Skeletal muscle satellite cell (primary cell): Measurements from ENCODE around the gene MRPL55. TPM values are rescaled to one million over a fixed set of nuclear protein-coding genes. Genes with fewer than 3 reads are reported as not detected.

Experiments used
- H3K27me3 ChIP-seq: 2 replicates; pipeline ENCODE4 v1.7.0; 2013; ENCODE audit warnings: low read length; ENCODE audit not compliant: control insufficient read depth, insufficient read depth
- H3K36me3 ChIP-seq: 2 replicates; pipeline ENCODE4 v1.7.0; 2013; ENCODE audit warnings: mild to moderate bottlenecking, control low read depth, low read length; ENCODE audit not compliant: insufficient read depth
- H3K4me1 ChIP-seq: 2 replicates; pipeline ENCODE4 v1.7.0; 2013; ENCODE audit warnings: low read length; ENCODE audit not compliant: control insufficient read depth, insufficient read depth
- H3K4me2 ChIP-seq: 2 replicates; pipeline ENCODE4 v1.7.0; 2013; ENCODE audit warnings: mild to moderate bottlenecking, low read length
- H3K4me3 ChIP-seq: 2 replicates; pipeline ENCODE4 v1.7.0; 2013; ENCODE audit warnings: low read length
- H3K9ac ChIP-seq: 2 replicates; pipeline ENCODE4 v1.7.0; 2013; ENCODE audit warnings: mild to moderate bottlenecking, low read depth, low read length, moderate library complexity
- H3K9me3 ChIP-seq: replicated peaks from 2 replicates; pipeline ENCODE4 v1.7.0; 2013; ENCODE audit warnings: mild to moderate bottlenecking, control low read depth, low read length
- total RNA-seq: library from RNA; depleted of rRNA; stranded (reverse); fragments of >200 nt; gene quantifications from 2 replicates; pipeline ENCODE4 v1.2.3, GENCODE V29; 2012; rRNA removed

MRPL55 gene
- total RNA-seq: 79.1 and 85.8 TPM in 2 replicates

DNA sequence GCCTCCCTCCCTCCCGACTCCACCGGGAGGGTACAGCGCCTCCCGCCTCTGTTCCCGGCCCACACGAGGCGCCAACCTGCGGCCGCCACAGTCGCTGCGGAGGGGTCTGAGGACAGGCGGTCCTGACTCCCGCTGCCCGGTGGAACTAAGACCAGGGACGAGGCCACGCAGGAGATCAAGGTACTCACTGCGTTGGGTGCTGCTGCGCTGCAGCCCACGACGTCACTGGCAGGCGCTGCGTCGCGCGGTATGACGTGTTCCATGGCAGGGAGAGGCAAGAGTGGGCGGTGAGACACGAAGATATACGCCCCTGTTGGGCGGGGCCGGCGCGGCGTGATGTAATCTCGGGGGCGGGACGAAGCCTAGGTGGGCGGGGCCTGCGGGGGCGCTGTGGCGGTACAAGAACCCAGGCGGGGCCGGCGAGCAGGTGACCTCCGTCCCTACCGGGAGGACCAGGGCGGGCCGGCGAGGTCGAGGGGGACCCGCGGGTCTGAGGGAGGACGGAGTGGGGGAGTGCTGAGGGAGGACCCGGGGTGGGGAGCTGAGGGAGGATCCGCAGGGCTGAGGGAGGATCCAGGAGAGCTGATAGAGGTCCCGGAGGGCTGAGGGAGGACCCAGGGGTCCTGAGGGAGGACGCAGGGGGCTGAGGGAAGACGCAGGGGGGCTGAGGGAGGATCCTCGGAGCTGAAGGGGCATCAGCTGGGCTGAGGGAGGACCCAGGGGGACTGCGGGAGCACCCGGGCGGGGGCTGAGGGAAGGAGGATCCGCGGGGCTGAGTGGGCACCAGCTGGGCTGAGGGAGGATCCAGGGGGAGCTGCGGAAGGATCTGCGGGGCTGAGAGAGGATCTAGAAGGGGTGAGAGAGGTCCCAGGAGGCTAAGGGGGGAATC is at the start of gene MRPL55:
Gene MRPL55 (minus strand): TSS at position 227 of the 889 bp plus-strand sequence. CDS start 1,039 bp downstream, outside the sequence.
- Histone ChIP-seq H3K27me3 (no peaks in the 10 kb centered on the region), H3K4me1 (peaks cover 10% of the 10 kb centered on the region), H3K9me3 (no peaks in the 10 kb centered on the region), H3K4me3 (peak within 1 kb of the TSS; percentile 99), H3K4me2 (peak within 1 kb of the TSS; percentile 97), H3K9ac (peak within 1 kb of the TSS; percentile 96), H3K36me3 (peaks cover 7% of the 10 kb centered on the region)

DNA sequence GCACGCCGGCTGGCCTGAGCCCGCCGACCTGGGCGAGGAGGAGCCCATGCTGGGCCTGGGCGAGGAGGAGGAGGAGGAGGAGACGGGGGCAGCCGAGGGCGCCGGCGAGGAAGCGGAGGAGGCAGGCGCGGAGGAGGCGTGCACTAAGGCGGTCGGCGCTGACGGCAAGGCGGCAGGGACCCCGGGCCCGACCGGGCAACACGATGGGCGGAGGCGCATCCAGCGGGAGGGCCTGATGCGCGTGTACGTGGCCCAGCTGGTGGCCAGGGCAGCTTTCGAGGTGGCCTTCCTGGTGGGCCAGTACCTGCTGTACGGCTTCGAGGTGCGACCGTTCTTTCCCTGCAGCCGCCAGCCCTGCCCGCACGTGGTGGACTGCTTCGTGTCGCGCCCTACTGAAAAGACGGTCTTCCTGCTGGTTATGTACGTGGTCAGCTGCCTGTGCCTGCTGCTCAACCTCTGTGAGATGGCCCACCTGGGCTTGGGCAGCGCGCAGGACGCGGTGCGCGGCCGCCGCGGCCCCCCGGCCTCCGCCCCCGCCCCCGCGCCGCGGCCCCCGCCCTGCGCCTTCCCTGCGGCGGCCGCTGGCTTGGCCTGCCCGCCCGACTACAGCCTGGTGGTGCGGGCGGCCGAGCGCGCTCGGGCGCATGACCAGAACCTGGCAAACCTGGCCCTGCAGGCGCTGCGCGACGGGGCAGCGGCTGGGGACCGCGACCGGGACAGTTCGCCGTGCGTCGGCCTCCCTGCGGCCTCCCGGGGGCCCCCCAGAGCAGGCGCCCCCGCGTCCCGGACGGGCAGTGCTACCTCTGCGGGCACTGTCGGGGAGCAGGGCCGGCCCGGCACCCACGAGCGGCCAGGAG is 49.3 kb upstream of the MRPL55 start:
- Histone ChIP-seq H3K4me2 (no peak overlapping the region), H3K9me3 (no peaks in the 10 kb centered on the region), H3K4me3 (no peak overlapping the region)

DNA sequence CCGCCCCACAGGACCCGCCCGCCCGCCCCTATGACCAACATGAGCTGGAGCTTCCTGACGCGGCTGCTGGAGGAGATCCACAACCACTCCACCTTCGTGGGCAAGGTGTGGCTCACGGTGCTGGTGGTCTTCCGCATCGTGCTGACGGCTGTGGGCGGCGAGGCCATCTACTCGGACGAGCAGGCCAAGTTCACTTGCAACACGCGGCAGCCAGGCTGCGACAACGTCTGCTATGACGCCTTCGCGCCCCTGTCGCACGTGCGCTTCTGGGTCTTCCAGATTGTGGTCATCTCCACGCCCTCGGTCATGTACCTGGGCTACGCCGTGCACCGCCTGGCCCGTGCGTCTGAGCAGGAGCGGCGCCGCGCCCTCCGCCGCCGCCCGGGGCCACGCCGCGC is 48.6 kb upstream of the MRPL55 start:
- H3K9me3 ChIP-seq: no peaks in the 10 kb centered on the region
- H3K27me3 ChIP-seq: peaks cover 11% of the 10 kb centered on the region
- no peak overlapping the region for H3K9ac ChIP-seq
- H3K36me3 ChIP-seq: no peaks in the 10 kb centered on the region
- H3K4me1 ChIP-seq: peaks cover 15% of the 10 kb centered on the region
- H3K4me3 ChIP-seq: no peak overlapping the region
- H3K4me2 ChIP-seq: no peak overlapping the region

More for the DNA sequence above, 49.3 kb upstream of the MRPL55 start:
- Histone ChIP-seq H3K36me3 (no peaks in the 10 kb centered on the region), H3K9ac (no peak overlapping the region), H3K4me1 (peaks cover 21% of the 10 kb centered on the region), H3K27me3 (peaks cover 11% of the 10 kb centered on the region)

DNA sequence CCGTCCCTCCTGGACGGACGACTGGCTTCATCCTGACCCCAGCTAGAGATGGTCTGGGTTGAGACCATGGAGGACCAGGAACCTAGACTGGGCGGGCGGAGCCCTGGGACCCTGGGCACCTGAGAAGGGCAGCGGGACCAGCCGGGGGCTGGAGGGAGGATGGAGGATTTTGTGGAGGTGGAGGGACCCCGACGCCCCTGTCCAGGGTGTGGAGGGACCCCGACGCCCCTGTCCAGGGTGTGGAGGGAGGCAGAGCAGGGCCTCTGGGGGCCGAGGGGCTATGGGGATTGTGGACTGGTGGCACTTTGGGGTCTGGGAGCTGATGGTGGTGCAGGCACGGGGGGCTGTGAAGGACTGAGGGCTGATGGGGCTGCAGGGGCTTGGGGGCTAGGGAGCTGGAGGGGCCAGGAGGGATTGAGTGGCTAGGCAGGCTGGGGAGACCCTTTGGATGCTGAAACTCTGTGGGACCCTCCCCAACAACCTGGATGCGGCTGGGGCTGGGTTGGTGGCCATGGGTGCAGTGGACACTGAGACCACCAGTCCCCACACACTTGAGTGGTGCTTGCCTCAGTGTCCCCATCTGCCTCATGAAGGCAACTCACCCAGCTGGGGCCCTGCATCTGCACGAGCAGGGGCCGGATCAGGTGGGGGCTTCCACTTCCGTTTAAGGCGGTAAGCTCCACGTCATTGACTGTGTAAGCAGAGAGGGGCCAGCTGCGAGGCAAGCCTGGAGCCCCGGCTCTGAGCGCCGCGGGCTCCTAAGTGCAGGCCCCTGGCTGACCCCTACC is 48.0 kb upstream of the MRPL55 start:
- Histone ChIP-seq H3K9ac (no peak overlapping the region), H3K4me1 (peaks cover 9% of the 10 kb centered on the region), H3K9me3 (no peaks in the 10 kb centered on the region), H3K4me3 (no peak overlapping the region), H3K4me2 (no peak overlapping the region), H3K27me3 (peaks cover 11% of the 10 kb centered on the region), H3K36me3 (no peaks in the 10 kb centered on the region)

DNA sequence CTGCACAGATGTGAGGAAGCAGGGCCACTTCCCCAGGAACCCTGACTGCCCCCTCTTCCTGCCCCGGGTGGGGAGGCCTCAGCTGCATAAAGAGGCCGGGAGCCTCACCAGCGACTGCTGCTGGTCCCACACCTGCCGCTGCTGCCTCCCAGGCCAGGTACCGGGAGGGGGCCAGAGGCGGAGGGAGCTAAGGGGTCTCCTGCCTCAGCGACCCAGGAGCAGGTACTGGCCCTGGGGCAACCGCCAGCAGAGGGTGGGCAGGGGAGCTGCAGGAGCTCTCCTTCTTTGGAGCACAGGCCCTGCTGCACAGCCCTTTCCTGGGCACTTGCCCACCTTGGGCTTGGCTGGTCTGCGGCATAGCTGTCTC is 47.4 kb upstream of the MRPL55 start:
- H3K36me3 ChIP-seq: no peaks in the 10 kb centered on the region
- no peak overlapping the region for H3K4me3 ChIP-seq

DNA sequence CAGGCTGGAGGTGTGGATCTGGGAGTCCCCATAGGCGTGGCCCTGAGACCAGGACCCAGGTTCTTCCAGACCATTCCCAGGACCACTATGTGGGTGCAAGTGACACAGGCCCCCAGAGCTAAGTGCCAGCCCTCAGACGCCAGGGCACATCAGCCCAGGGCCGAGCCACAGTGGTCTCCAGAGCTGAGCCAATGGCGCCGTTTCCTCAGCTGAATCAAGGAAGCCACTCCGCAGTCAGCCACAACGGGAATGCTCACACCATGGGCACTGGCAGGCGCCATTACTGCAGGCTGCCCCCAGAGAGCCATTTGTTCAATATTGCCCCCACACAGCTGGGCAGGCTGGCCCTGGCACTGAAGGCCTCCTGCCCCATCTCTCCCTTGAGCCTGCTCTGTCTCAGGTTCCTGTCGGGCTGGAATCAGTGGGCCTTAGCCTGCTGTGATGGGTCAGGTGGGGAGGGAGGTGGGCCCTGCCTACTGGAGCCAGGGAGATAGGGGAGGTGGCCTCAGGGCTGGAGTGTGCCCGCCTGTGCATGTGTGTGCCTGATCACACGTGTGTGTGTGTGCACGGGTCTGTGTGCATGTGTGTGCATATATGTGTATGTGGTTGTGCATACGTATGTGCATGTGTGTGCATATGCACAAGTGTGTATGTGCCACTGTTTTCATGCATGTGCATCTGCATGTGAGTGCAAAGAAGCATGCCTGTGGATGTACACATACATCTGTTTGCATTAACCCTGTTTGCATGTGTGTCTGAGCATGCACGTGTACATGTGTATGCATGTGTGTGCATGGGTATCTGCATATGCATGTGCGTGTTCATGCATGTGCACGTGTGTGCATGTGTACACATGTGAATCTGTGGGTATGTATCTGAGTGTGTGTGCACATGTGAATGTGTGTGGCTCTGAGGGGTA is 46.8 kb upstream of the MRPL55 start:
- peaks cover 5% of the 10 kb centered on the region for H3K4me1 ChIP-seq
- H3K9me3 ChIP-seq: no peaks in the 10 kb centered on the region
- peaks cover 11% of the 10 kb centered on the region for H3K27me3 ChIP-seq
- no peak overlapping the region for H3K9ac ChIP-seq
- no peak overlapping the region for H3K4me3 ChIP-seq
- H3K36me3 ChIP-seq: no peaks in the 10 kb centered on the region
- H3K4me2 ChIP-seq: no peak overlapping the region

More for the DNA sequence above, 47.4 kb upstream of the MRPL55 start:
- H3K4me2 ChIP-seq: no peak overlapping the region
- H3K9ac ChIP-seq: no peak overlapping the region
- H3K9me3 ChIP-seq: no peaks in the 10 kb centered on the region
- peaks cover 11% of the 10 kb centered on the region for H3K27me3 ChIP-seq
- peaks cover 3% of the 10 kb centered on the region for H3K4me1 ChIP-seq

DNA sequence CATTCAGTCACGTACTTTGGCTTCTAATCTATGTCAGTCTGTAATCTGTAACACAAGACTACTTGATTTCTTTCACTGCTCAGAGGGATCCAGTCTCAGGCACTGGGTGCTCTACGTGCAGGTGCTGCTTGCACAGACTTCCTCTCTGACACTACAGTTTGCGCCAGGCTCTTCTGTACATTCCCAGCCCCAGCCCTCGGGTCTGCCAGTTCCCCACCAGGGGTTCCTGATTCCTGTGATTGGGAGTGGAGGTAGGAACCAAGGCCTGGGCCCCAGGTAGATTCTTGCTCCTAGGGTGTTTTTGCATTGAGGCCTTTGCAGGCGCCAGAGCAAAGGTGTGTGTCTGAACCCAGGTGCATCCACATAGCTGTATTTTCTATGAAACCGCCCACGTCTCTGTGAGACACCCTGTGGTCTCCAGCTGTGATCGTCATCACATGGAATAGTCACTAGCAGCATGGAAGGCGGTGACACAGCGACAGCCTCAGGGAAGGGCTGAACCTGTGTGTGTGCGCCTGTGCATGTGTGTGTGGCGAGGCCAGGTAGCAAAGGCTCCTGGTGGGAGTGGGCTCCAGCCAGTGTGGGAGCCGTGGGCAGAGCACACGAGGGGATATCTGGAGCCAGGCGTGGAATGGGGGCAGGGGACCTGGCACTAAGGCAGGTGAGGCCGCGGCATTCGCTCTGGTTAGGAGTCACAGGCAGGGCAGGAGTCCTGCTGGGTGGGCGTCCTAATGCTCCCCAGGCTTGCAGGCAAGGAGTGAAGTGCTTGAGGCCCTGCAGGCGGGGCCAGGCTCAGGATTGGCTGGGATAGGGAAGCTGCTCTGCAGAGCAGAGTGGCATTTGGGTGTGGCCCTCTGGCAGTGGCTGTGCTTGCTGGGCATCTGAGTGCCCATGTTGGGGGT is 45.8 kb upstream of the MRPL55 start:
- Histone ChIP-seq H3K4me2 (no peak overlapping the region), H3K4me3 (no peak overlapping the region), H3K9me3 (no peaks in the 10 kb centered on the region), H3K9ac (no peak overlapping the region), H3K4me1 (peaks cover 14% of the 10 kb centered on the region), H3K36me3 (peaks cover 3% of the 10 kb centered on the region), H3K27me3 (peaks cover 11% of the 10 kb centered on the region)

DNA sequence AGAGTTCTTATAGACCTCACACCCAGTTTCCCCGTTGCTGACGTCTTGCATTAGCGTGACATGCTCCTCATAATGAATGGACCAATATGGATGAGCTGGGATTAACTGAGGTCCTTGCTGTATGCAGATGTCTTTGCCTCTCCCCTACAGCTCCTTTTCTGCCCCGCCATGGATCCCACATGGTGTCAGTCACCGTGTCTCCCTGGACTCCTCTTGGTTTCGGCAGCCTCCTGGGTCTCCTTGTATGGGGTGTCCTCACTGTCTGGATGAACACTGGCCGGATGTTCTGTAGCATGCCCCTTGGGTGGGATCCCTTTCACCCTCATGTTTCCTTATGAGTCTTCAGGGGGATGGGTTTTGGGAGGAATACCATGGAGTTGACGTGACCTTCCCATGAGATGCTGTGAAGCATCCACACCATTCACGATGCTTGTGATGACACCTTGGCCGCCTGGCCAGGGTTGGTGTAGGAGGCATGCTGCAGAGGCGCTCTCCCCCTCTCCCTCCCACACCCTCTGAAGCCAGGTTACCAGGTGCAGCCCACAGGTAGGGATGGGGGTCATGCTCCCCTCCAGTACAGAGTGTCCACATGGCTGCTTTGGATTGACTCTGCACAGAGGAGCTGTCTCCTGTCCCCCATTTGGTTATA is 45.0 kb upstream of the MRPL55 start:
- no peak overlapping the region for H3K4me3 ChIP-seq
- H3K27me3 ChIP-seq: peaks cover 10% of the 10 kb centered on the region
- no peak overlapping the region for H3K9ac ChIP-seq
- peaks cover 6% of the 10 kb centered on the region for H3K36me3 ChIP-seq
- H3K4me2 ChIP-seq: no peak overlapping the region
- peaks cover 22% of the 10 kb centered on the region for H3K4me1 ChIP-seq
- H3K9me3 ChIP-seq: no peaks in the 10 kb centered on the region

DNA sequence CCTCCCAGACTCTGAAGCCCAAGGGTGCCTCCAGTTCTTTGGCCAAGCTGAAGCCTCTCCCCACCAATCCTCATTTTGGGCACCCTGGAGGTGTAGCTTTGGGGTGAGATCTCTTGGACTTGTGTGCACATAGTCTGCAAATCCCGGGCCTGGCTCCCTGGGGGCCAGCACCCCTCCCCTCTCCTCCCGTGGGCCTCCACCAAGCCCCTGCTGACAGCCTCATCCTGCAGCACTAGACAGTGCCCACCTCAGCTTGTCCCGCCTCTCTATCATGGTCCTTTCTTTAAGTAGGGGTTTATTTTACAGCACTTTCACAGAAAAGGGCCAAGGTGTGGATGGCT is 43.8 kb upstream of the MRPL55 start:
- Histone ChIP-seq H3K27me3 (peaks cover 2% of the 10 kb centered on the region), H3K9me3 (no peaks in the 10 kb centered on the region), H3K4me2 (no peak overlapping the region), H3K4me3 (no peak overlapping the region), H3K9ac (no peak overlapping the region), H3K36me3 (peaks cover 18% of the 10 kb centered on the region), H3K4me1 (peaks cover 33% of the 10 kb centered on the region)
